NT2/D1 (cell line): ENCODE data around the gene LAPTM5.

ENCODE experiments used
- SUZ12 ChIP-seq: IDR thresholded peaks from 2 replicates; pipeline ENCODE4 v1.6.1; 2011; ENCODE audit not compliant: insufficient read length, insufficient read depth; ENCODE audit errors: extremely low read depth
- YY1 ChIP-seq: IDR thresholded peaks from 2 replicates; pipeline ENCODE4 v1.6.1; 2011; ENCODE audit not compliant: insufficient read length, insufficient read depth
- ZNF274 ChIP-seq: IDR thresholded peaks from 2 replicates; pipeline ENCODE4 v1.6.1; 2011; ENCODE audit warnings: mild to moderate bottlenecking, low read depth, low read length

DNA sequence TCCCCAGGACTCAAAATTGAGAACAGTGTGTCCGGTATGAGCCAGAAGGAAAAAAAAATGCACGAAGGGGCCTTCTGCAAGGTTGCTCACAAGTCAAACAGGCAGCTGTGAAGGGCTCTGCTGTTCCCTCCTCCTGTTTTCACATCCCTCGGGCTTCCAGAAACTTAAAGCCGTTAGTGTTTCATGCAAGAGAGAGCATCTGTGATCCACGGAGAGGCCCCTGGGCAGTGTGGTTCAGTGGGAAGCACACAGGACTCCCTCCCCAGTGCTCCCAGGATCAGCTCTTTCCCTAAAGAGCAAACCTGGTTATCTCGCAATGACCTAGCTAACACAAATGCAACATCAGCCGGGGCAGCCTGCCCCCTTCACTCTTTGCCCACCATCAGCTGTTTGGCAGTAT lies 31.3 kb downstream of the LAPTM5 start:
- TF ChIP-seq ZNF274 (no peak), SUZ12 (no peak), YY1 (no peak)
